GM18951 (cell line): ENCODE measurements around the gene SLC25A27.

Experiments
- POLR2A ChIP-seq: IDR thresholded peaks from 4 replicates; pipeline ENCODE4 v1.6.1; 2011; ENCODE audit warnings: mild to moderate bottlenecking; ENCODE audit not compliant: insufficient read length, insufficient read depth; ENCODE audit errors: extremely low read depth
- in situ Hi-C: fragments of 300-500 bp; cut with MboI; formaldehyde crosslinking; loops from one replicate; pipeline ENCODE4 v1.12.0; 2022; ENCODE audit warnings: low sequenced_read_pairs, mixed read lengths, inconsistent platforms; ENCODE audit not compliant: unreplicated experiment

Gene SLC25A27, protein sequence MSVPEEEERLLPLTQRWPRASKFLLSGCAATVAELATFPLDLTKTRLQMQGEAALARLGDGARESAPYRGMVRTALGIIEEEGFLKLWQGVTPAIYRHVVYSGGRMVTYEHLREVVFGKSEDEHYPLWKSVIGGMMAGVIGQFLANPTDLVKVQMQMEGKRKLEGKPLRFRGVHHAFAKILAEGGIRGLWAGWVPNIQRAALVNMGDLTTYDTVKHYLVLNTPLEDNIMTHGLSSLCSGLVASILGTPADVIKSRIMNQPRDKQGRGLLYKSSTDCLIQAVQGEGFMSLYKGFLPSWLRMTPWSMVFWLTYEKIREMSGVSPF

DNA sequence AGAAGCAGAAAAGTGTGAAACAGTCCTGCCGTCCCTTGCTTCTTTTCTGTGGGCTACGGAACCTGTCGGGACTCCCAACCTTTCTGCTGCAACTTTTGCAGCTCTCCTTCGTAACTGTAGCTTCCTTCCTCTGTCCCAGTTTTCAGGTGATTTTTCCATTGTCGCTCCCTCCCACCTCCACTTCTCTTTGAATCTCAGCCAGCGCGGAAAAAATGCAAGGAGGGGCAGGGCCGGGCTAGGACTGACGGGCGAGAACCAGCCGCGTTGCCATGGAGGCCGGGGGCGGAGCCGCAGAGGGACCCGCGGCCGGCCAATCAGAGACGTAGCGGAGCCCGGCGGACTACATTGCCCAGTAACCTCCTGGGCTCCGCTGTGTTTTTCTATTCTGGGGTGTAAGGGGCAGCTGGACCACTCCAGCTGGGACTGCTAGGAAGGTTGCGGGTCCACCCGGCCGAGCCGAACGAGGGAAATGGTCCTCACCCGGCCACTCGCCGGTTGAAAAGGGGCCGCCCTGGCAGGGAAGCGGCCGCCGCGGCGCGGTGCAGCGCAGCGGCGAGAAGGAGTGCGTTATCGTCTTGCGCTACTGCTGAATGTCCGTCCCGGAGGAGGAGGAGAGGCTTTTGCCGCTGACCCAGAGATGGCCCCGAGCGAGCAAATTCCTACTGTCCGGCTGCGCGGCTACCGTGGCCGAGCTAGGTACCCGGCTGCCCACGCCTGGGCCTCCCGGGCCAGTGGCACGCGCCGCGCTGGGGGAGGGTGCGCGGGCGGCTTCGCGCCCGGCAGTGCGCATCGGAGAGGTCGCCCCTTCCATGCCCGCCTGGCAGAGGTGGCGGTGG is at the start of gene SLC25A27, which contains the start of gene CYP39A1:
SLC25A27 (plus strand) TSS at position 373 of the 836 bp plus-strand sequence; CDS start at position 591, 218 bp downstream.
CYP39A1 (minus strand) TSS at position 216 of the 836 bp plus-strand sequence. CDS start 236 bp downstream, outside the sequence.
- TF ChIP-seq POLR2A: no peak
- in situ Hi-C loops: no loop called here

DNA sequence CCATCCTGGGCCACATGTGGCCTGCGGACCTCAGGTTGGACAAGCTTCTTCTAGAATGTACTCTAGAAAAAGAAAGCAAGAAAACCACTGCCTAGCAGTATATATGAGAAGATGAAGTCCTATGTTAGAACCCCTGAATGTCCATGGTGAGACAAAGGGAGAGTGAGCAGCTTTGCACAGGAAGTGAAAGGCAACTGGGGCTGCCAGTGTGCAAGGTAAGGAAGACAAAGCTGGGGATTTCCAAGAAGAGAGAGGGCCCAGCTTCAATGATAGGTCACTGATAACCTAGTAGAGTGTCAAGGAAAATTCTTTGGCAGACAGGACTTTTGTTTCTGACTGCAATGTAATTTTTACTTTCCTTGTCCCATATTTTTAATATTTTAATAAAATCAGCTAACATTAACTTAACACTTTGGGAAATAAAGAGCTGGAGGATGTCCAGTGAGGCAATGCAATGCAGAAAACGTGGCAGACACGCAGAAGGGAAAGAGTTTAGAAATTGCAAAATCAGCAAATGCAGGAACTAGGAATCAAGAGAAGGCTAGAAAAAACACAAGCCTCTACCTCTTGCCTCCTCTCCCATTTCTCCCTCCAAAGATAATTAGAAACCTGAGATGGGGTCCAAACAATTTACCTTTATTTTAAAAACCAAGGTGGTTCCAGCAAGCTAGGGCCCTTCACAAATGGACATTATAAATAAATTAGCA is 47.5 kb upstream of the SLC25A27 start:
- no peak for TF ChIP-seq POLR2A
- in situ Hi-C loops: no loop called here

DNA sequence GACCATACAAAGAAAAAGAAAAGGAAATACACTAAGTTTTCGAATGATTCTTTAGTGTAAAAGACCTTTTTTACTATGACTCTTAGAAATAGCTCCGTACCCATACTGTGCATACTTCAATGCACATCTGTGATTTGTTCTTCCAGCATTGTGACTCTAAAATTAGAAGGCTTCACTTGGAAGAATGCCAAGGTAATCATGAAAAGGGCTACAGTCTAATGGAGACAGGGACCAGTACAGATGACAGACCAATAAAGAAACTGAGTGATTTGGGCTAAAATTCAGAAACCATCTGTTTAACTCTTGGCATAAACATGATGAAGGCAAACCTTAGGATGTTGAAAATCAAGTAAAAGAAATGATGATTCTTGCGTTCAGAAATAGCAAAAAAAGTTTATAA is 46.4 kb upstream of the SLC25A27 start:
- TF ChIP-seq POLR2A: no peak
- in situ Hi-C loops: no loop called here

DNA sequence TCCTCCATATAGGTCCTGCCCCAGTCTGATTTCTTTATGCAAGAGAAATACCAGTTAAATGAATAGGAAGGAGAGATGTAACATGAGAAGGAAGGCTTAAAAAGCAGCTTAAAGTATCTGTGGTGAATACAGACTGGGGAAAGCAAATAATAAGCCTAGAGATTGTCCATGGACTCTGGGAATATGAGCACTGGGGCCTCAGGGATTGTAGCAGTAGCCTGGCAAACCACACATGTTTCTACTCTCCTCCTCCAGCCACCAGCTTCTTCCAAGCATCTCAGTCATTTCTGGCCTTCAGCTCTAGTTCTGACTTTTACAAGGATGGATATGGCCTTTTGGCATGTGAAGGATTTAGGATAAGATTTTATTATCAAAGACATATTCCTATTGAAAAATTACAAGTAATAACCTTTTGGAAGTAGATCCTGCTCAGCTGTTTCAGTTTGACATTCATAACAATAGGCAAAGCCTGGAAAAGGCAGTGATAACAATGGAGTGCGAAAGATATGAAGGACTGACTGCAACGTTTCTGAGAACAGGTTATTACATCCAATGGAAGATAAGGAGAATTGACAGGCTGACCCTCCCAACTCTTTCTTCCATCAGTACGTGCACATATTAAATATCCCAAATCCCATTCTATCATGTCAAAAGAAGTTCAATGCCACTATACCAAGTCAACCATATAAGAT is 41.8 kb upstream of the SLC25A27 start:
- in situ Hi-C loops: no loop called here
- no peak for TF ChIP-seq POLR2A

DNA sequence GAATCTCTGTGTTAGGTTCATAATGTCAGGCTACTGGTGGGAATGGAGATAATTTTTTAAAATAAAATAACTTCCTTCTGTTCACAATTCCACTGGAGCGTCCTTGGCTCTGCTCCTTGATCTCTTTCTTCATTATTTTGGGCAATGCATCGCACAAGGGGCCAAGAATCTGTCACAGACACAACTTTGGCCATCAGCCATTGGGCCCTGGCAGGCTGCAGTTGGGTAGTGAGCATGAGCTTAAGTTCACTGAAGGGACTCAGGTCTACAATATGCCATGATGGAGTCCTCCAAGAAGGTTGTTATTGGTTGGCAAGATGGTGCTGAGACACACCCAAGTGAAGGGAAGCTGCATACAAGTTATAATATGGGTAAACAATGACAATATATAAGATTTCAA is 40.1 kb upstream of the SLC25A27 start:
- TF ChIP-seq POLR2A: no peak
- in situ Hi-C loops: no loop called here

DNA sequence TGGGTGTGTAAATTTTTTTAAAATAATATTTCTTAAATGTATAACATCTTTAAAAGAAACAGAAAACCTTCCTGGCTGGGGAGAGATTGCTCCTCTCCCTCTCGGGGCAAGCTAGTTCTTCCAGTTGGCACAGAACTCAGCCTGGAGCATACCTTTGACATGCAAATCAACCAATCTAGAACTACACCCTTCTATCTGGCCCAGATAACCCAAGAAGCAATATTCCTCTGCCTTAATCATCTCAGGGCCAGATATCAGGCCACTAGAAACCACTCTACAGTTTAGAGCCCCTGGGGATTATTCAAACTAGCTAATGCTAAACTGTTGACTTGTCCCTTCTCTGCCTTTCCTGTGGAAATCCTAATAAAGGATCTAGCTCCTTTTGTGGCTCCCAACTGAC is 34.0 kb upstream of the SLC25A27 start:
- TF ChIP-seq POLR2A: no peak
- in situ Hi-C loops: no loop called here

DNA sequence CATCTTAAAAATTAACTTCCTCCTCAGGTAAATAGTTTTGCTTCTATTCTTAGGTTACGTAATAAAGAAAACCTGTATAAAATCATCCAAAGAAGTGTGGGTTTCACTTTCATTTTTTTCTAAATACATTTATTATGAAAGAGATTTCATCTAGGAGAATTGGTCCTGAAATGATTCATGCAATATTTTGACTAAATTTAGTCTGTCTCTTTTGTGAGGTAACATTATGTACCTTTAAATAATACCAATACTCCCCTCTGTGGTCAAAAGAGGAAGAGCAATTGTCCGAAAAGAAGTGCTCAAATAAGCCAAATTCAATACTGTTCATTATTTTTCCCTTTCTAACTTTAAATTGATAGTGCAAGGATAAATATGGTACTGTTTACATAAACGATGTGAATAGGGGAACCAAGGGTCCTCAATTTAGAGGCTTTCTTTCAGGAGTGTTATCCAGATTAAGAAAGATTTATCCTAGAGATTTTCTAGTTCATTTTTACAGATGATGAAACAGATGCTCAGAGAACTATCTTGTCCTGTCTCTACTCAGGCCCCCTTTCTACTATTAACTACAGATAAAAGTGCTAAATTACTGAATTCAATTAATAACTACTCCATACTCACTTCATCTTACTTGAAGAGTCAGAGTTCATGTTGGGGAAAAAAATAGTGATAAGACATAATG is 26.4 kb upstream of the SLC25A27 start:
- in situ Hi-C loops: loop anchor here (25.0 kb wide), 2 partner anchors 414 to 539 kb away; no protein-coding TSS in a partner anchor
- no peak for TF ChIP-seq POLR2A

DNA sequence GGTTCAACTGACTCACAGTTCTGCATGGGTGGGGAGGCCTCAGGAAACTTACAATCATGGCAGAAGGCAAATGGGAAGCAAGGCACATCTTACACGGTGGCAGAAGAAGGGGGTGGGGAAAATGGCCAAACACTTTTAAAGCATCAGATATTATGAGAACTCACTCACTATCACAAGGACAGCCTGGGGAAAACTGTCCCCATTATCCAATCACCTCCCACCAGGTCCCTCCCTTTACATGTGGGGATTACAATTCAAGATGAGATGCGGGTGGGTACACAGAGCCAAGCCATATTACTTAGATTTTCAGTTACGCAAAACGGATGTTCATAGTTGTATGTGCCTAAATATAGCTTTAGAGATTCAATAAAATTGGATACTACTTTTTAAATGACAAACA is 25.8 kb upstream of the SLC25A27 start:
- no peak for TF ChIP-seq POLR2A
- in situ Hi-C loops: loop anchor here (25.0 kb wide), 2 partner anchors 415 to 540 kb away; no protein-coding TSS in a partner anchor

DNA sequence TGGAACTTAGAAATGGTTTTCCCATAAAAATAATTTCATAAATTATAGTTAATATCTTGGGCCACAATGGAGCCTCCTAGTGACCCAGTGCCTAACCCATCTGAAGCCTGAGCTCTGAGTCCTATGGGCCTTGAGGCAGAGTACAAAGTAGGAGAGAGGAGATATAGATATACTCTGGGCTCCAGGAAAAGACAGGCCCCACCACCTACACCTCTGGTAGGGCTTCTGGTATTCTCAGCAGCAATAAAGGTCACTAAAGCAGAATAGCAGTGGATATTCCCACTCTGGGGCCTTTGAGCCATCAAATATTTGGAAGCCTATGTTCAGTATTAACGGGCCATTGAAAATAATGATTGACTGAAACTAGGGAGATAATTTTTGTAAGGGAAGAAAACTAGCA is 24.3 kb upstream of the SLC25A27 start:
- in situ Hi-C loops: loop anchor here (25.0 kb wide), 2 partner anchors 416 to 541 kb away; no protein-coding TSS in a partner anchor
- no peak for TF ChIP-seq POLR2A

DNA sequence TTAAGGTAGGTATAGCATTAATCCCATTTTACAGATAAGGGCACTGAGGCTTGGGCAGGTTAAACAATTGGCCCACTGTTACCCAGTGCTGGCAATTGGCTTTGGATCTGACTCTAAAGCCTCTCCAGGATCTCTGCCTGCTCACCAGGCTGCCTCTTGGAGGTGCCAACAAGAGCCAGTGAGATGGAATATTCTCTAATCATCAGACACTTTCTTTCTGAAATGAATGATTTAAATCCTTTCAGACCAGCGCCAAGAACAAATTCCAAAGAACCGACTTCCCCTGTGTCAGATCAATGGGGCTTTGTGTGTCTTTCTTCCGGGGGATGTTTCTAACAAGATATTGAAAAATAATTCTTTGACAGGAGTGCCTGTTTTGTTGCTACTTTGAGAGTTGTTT is 23.8 kb upstream of the SLC25A27 start:
- TF ChIP-seq POLR2A: no peak
- in situ Hi-C loops: loop anchor here (25.0 kb wide), 2 partner anchors 417 to 542 kb away; no protein-coding TSS in a partner anchor

DNA sequence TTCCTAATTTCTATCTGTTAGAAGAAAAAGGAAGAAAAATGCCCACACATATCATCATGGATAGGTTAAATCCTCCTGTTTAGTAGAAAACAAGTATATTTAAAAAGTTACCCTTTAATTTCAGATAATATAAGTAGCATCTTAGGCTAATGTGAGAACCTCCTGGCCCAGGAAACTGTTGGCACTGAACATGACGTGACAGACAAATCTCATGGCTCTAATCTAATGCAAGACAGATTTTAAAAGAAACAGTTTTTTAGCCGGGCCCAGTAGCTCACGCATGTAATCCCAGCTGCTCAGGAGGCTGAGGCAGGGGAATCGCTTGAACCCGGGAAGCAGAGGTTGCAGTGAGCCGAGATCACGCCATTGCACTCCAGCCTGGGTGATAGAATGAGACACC is 23.1 kb upstream of the SLC25A27 start:
- in situ Hi-C loops: loop anchor here (25.0 kb wide), 2 partner anchors 417 to 542 kb away; no protein-coding TSS in a partner anchor
- TF ChIP-seq POLR2A: no peak

DNA sequence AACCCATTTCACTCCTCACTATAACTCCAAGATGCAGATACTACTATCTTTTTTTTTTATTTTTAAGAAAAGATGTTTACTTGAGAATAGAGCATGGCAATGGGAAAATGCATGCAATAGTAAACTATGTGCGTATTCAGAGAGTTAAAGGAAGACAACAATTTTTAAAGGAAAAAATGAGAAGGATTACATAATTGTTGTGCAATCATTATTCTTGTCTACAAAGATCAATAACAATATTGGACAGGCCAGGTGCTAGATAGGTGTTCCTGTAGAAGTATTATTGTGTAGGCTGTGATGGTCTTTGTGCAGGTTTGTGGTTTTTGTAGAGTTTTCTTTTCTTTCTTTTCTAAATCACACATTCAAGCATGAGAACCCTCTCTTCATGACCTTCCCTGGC is 20.7 kb upstream of the SLC25A27 start:
- in situ Hi-C loops: loop anchor here (25.0 kb wide), 2 partner anchors 420 to 545 kb away; no protein-coding TSS in a partner anchor

More for the DNA sequence above, 20.7 kb upstream of the SLC25A27 start:
- no peak for TF ChIP-seq POLR2A
